Measurements from ENCODE around the gene CARNS1.

DNA sequence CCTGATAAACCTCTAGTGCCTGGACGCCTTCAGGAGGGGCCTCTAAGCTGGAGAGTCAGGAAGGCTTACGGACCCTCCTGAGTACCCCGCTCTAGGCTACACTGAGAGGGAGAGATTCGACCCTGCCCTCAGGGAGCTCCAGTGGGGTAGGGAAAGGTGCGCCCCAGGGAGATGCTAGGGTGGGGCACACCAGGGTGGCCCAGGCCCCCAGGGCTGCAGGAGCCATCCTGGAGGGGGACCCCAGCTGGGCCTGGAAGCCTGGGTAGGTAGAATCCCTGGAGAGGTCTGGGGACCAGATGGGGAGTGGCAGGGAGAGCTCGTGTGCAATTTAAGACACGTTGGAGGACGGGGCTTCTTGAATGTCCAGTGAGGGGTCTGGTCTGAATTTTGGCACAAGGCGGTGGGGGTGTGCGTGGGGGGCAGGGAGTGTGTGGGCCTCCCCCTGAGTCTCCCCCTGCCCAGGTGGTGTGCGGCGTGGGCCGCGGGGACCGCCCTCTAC, 4.7 kb downstream of the CARNS1 start:
- TF ChIP-seq, protein P1, sequence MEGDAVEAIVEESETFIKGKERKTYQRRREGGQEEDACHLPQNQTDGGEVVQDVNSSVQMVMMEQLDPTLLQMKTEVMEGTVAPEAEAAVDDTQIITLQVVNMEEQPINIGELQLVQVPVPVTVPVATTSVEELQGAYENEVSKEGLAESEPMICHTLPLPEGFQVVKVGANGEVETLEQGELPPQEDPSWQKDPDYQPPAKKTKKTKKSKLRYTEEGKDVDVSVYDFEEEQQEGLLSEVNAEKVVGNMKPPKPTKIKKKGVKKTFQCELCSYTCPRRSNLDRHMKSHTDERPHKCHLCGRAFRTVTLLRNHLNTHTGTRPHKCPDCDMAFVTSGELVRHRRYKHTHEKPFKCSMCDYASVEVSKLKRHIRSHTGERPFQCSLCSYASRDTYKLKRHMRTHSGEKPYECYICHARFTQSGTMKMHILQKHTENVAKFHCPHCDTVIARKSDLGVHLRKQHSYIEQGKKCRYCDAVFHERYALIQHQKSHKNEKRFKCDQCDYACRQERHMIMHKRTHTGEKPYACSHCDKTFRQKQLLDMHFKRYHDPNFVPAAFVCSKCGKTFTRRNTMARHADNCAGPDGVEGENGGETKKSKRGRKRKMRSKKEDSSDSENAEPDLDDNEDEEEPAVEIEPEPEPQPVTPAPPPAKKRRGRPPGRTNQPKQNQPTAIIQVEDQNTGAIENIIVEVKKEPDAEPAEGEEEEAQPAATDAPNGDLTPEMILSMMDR (IDR thresholded peaks at IDR 0.05; ENCODE audit: insufficient read depth, low read length, poor library complexity, severe bottlenecking) = no peak
- no peak for TF ChIP-seq EZH2phosphoT487 (conservative IDR thresholded peaks at IDR 0.05; ENCODE audit: low read length)

All from SU-DHL-6 (cell line).